ENCODE data around the gene PLK2.

DNA sequence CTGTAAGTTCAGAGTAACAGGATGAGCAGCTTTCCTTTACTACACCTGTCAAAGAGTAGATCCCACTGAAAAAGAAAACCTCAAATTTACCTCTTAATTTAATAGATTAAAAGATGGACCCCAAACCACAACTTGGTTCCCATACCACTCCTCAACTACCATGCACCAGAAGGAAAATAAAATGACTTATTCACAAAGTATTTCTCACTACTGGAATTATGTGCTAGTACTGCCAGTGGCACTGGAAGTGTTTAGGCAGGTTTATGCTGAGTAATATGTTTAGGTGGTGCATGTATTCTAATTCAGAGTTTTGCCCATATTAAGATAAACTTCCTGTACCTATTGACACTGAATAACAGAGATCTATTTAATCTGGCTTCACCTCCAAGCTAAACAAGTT, 6.6 kb downstream of the PLK2 start:
- TF ChIP-seq, protein P1, sequence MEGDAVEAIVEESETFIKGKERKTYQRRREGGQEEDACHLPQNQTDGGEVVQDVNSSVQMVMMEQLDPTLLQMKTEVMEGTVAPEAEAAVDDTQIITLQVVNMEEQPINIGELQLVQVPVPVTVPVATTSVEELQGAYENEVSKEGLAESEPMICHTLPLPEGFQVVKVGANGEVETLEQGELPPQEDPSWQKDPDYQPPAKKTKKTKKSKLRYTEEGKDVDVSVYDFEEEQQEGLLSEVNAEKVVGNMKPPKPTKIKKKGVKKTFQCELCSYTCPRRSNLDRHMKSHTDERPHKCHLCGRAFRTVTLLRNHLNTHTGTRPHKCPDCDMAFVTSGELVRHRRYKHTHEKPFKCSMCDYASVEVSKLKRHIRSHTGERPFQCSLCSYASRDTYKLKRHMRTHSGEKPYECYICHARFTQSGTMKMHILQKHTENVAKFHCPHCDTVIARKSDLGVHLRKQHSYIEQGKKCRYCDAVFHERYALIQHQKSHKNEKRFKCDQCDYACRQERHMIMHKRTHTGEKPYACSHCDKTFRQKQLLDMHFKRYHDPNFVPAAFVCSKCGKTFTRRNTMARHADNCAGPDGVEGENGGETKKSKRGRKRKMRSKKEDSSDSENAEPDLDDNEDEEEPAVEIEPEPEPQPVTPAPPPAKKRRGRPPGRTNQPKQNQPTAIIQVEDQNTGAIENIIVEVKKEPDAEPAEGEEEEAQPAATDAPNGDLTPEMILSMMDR (IDR thresholded peaks at IDR 0.05), result no peak
- no peak for TF ChIP-seq POLR2AphosphoS5 (IDR thresholded peaks at IDR 0.05)

All from prostate gland (tissue), 2 donors.